SKM-1 treated with dmso at 0.1 percent for 144 hours (cell line): ENCODE measurements around the gene SIK2.

Experiments
- DNase-seq: peaks from one replicate; lab custom pipeline; 2025; ENCODE audit not compliant: unreplicated experiment; lab: John Stamatoyannopoulos, UW

SIK2 gene

GRCh38 chr11:111779118-111779517, 176.9 kb downstream of the SIK2 start:
- no peak for DNase-seq
